Measurements from ENCODE around the gene MTMR4.
"Not testable (repeated sequence)": the region's sequence is repeated elsewhere in the genome, so short reads cannot be mapped to it uniquely, and the experiment has no call there.

MTMR4 gene

DNA sequence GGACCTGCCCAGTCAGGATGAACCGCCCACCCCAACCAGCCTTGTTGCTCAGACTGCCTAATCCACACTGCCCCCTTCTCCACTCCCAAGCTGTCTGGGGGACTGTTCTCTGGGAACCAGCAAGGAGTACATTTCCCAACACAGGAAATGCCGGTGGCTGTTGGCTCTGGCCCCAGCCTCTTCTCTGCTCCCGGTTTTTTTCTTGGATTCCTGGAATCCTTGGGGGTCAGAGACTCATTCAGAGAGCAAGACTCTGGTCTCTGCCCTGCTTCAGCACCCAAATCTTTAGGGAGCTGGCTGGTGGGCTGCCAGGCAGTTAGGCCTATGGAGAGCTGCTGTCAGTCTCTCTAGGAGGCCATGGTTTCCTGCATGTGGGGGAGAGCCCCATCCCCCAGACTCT, 10.8 kb upstream of the MTMR4 start:
- DNase-seq = no peak

DNA sequence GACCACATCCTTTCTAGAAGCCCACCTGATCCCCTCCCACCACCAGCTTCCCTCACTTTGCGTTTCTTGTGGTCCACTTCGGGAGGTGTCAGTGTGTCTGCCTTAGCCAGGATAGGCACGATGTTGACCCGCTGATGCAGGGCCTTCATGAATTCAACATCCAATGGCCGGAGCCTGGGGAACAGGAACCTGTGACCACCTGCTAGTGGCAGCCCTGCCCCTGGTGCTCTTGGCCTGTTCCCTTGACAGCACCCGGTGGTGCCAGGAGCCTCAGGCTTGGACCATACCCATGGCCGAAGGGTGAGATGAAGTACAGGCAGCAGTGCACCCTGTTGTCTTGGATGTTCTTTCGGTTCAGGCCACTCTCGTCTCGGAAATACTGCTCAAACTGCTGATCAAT, 7.2 kb upstream of the MTMR4 start:
- no peak for DNase-seq

DNA sequence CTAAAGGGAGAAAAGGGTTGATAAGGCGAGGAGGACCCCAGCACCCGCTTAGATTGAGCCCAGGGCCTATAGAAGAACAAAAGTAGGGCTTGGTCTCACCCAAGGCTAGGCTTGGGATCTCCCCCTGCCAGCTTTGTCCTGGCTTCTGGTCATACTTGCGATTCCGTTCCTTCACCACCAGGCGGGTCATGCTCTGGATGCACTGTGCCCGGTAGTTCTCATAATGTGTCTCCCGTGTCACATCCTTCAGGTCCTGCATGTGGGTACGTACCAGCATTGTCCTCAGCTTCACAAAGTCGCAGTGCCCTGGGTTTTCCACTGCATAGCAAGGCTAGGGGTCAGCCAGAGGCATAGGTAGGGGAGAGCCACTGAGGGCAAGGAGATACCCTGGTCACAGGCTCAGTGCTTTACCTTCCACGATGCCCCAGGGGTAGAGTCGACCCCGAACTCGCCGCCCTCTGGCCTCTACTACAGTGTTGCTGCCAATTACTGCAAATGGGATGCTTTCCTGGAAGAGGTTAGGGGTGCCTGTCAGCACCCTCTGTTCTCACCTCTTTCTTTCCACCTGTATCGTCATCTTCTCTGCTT, 6.5 kb upstream of the MTMR4 start:
- peak; percentile 33 to 42 for DNase-seq

DNA sequence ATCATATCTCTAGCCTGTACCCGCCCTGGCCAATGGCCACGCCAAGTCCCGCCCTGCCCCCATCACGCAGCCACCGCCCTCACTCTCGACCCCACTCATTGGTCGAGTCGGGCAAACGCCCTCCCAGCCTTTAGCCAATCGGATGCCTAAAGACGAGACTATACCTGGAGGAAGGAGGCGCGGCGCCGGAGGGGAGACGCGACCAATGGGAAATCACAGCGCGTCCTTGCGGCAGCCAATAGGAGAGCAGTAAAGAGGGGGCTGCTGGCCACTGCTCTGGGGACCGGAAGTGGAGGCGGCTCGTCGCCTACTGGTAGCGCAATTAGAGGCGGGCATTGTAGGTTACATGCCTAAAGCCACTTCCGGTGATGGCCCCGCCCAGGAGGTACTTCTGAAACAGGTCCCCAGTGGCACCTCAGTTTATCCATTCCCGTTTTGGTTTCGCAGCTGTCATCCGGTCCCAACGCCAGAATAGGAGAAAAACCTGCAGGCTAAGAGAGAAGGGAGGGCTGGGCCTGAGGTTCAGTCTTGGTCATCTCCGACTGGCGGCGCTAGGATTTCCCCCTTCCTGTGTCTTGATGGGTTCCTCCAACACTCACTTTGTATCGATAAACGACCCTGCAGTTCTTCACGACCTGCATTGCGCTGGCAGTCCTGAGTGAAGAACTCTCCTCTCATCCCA, 3.6 kb upstream of the MTMR4 start:
- peak; percentile 100 for DNase-seq

DNA sequence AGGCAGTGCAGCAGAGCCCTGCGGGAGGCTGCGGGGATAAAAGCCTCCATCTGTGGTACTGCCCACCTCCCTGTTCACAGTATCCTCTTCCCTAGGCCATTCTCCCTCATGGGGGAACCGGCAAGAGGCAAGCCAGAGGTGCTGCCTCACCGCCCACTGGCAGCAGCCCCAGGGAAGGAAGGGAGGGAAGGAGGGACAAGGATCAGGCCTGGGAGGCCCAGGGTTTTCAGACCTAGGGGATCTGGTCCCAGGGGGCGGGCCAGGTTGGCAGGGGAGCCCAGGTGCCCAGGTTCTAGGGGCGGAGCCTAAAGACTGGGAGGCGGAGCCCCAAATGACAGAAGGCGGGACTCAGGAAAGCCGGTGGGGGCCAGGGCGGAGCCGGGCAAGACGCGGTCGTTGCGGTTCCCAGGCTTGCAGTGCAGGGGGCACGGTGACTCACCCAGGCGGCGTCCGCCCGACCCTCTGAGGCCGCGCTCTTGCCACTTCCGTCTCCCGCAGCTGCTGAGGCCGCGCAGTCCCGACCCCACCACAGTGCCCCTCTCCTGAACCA, 3.0 kb upstream of the MTMR4 start:
- DNase-seq = no peak

DNA sequence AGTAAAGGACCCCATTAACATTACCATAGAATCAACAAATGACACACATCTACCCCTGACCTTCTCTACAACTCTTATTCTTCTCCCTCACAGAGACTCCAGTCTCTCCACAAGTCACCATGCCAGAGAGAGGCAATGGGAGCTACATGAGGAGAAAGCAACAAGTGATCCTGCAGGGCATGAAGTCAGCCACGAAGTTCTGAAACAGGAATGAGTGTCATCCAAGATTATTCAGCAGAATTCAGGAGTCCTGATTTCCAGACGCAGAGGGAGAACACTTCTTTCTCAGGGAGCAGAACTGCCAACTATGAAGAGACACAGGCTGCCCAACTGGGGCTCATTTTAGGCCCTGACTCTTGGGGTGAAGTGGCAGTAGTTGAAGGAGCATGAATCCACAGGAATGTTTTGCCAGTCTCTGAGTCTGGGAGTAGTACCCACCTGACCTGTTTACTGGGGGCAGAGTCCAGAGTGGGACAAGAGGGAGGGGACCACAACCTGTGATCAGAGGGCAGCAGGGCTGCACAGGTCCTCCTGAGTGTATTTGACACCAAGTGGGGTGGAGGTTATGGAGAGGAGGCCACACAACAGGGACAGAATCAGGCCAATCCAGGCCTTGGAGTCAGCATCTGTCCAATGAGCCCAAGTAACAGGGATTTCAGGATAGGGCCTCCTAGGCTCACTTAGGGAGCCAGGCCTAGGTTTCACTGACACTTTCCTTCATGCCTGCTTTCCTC, 2.4 kb upstream of the MTMR4 start:
- DNase-seq = no peak

DNA sequence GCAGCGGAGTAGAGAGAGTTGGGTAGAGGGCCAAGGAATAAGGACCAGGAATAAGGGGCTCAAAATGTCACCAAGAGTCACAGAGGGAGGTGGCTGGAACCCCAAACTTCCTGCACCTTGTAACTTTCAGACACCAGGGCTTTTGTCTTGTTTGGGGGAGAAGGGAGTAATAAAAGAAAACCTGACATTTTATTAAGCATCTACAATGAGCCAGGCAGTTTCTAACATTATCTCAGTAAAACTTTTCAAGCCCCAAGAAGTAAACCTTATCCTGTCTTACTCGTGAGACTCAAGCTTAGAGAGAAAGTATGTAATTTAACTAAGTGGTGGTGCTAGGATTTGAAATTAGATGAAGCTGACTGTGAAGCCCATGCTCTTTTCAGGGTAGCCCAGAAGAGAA, 848 bp upstream of the MTMR4 start:
- DNase-seq = no peak

DNA sequence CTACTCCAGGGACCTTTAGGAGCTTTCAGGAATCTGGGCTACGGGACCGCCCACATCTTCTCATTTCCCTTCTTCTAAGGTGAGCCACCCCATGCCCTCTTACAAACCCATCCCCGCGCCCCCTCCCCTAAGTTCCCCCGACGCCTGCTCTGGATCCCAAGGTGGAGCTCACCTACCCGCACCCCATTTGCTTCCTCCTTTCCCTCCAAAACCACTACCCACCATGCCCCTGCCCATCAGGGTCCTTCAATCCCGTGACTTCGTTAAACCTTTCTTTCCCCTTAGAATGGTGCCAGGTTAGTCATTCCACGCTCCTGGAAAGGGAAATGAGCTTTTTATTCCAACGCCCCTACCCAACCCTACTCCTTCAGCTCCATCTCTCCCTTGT, 326 bp upstream of the MTMR4 start:
- DNase-seq = no peak

DNA sequence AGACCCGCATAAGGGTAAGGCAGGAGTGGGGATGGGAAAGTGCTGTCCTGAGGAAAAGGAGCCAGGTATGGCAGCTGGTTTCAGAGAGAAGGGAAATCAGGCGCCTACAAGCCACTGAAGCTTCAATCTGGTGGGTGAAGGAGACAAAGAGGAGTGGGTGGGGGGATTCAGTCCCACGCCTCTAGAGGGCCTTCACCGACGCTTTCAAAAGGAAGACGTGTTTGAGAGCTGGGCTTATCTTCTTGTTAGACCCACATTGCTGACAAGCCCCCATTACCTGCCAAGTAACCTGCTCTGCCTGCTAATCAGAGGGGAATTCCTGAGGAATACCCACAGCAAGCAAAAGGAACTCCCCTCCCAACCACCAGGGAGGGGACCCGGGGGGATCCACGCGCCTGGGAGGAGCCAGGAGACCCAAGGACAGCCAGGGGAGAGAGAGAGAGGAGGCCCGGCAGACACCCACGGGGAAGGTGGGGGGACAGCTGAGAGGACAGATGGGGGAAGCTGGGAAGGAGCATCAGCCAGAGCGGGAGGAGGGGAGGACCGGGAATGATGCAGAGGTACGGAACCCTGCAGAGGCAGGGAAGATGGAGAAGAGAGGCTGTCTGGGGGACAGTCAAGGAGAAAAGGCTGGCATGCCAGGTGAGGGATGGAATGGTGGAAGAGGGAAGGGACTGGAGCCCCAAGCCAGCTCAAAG, 1.0 kb downstream of the MTMR4 start:
- no peak for DNase-seq

DNA sequence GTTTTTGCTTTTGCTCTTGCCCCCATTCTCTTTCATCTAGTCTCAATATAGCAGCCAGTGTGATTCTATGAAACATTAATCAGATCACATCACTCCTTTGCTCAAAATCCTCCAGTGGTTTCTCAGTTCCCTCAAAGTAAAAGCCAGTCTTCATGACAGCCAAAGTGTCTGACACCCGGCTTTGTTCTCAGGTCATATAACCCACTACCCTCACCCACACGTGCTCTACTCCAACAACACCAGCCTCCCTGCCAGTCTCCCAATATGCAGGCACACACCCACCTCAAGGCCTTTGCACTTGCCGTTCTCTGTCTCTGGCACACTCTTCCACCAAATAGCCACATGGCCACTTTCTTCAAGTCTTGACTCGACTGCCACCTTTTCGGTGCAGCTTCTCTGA, 4.4 kb downstream of the MTMR4 start:
- no peak for DNase-seq

DNA sequence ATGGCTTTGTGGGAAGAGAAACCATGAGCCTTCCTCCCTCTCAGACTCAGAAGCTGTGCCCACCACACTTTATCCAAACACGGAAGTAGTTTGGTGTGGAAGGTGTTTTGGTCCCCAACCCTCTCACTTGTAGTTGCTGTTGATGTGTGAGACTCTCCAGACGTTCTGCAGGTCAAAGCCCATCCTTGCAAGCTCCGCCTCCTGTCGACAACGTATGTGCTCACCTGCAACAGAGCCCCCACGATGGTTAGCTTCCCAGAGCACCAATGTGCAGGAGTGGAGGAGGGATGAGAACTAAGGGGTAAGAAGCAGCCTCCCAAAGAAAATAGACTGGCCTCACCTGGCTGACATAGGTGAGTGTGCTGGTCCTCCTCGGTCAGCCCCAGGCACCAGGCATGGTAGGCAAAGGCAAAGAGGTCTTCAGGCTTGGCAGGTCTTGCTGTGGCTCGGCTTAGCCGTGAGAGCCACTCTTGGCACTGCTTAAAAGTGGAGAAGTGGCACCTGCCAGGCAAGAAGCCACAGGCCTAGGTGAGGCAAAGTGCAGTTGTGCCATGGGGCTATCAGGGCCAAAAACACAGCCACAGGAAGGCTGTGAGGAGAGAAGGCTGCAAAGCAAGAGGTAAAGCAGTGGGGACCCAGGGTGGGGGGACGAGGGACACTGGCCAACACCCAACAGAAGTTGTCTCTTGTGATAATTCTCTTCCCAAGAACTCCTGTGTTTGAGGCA, 5.9 kb downstream of the MTMR4 start:
- no peak for DNase-seq

DNA sequence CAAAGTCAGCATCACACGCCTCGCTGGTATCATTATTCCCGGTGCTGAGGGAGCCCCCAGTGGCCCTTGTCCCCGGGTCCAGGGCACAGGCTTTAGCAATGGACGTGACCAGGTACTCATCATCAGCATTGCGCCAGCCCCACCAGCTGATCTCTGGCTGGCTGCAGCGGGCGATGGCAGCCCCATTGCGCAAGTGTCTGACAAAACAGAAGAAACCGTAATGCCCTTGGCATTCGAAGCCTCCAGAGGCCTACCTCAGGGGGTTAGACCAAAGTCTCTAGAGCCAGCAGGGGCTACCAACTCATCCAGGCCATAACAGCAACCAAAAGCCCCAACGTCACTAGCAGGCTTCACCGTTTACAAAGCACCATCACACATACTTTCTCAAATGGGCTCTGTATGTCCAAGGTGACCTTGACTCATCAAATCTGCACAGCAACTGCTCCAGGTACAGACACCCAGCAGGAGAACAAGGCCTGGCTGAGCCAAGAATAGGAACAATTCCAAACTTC, 7.3 kb downstream of the MTMR4 start:
- peak; percentile 71 to 74 for DNase-seq

DNA sequence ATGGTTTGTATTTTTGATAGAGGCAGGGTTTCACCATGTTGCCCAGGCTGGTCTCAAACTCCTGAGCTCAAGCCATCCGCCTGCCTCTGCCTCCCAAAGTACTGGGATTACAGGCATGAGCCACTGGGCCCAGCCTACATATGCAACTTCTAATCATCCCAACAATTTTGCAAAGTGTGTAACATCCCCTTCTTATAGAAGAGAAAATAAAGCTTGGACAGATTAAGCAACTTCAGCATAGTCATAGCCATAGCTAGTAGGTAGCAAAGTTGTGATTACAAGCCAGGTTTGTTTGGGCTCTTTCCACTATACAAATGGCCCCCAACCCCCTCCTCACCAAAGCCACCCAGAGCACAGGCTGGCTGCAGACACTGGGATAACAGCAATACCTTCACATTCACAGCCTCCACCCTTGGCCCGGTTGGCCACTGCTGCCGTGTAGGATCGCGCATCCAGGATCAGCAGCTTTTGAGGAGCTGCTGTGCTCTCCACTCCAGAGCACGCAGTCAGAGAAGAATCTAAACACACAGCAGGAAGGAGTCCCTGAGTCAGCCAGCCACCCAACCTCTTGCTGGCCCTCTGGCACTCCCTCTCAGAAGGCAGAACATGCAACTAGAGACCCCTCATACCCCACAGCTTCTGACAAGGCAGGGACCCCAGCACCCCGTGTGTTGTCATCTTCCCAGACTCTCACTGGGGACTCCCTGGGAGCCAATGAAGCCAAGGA, 7.9 kb downstream of the MTMR4 start:
- DNase-seq = no peak

DNA sequence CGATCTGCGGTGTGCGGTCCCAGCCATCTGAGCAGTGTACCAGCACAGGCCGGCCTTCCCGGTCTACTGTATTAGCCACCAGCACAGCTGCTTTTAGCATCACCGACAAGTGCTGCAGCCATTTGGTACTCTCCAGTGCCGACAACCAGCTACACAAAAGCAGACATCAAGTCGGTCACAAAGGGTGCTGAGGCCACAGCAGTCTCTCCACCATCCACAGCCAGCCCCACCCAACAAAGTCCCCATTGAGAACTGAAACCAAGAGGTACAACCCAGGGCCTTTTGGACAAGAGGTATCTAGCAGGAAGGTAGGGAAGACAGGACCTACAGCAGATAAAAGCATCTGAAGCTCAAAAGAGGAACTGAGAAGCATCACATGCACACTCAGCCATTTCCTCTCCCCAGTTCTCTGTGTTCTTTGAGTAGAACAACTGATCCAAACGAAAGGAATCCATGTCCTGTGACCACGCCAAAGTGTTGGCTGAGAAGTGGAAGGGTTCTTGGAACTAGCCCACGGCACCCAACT, 9.5 kb downstream of the MTMR4 start:
- peak; percentile 48 to 60 for DNase-seq

DNA sequence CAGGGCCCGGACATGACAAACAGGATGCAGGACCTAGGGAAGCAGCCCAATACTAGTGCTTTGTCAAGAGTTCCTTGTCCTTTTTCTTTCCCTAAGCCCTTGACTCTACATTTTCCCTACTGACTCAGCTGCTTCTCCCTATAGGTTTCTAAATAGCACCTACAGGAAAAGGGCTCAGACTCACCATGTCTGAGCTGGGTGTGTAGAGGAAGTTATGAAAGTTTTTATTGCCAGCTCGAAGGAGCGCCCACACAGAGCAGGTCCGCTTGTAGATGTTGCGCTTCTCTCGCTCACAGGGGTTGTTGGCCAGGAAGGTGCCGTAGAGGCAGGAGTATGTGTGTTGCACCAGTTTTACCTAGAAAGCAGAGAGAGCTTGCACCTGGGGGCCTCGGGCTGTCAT, 10.6 kb downstream of the MTMR4 start:
- DNase-seq = peak; percentile 67 to 71

DNA sequence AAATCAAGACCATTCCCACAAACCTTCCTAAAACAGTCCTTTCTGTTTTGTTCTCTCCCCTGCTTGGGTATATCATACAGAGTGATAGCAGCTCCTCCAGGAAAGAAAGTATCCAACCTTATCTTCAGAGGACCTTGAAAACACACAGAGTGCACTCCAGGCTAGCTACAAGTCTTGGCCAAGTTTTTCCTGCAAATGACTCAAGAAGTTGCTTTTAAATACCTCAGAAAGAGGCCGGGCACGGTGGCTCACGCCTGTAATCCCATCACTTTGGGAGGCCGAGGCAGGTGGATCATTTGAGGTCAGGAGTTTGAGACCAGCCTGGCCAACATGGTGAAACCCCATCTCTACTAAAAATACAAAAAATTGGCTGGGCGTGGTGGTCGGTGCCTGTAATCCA, 11.3 kb downstream of the MTMR4 start:
- not testable (repeated sequence) for DNase-seq

DNA sequence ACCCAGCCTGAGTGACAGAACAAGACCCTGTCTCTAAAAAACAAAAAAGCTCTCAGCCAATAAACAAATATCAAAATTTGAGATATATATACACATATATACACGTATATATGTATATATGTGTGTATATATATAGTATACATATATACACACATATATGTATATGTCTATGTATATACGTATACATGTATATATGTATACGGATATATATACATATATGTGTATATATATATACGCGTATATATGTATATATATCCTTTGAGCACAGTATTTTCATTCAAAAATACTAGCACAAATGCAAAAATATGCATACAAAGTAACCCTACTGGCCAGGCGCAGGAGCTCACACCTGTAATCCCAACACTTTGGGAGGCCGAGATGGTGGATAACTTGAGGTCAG, 13.0 kb downstream of the MTMR4 start:
- DNase-seq = no peak

DNA sequence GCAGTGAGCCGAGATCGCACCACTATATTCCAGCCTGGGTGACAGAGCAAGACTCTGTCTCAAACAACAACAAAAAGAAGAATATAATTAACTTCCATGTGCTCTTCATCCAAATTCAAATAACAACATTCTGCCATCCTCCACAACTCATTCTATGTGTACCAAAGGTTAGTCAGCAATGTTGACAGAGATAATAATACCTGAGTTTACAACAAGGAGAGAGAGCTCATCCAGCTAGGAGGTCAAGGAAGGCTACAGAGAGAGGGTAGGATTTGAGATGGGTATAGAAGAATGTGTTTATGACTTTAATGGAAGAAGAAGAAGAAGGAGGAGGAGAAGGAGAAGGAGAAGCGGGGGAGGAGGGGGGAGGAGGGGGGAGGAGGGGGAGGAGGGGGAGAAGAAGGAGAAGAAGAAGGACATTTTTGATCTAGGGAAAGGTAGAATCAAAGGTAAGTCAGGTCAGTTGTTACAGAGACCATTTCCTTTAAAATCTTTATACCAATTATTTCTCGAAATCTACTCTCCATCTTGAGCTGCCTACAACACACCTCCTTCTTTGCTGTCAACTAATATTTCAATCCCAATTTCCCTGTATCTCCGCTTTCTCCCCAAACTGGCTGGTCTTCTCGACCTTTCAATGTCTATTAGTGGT, 16.1 kb downstream of the MTMR4 start:
- DNase-seq = no peak

DNA sequence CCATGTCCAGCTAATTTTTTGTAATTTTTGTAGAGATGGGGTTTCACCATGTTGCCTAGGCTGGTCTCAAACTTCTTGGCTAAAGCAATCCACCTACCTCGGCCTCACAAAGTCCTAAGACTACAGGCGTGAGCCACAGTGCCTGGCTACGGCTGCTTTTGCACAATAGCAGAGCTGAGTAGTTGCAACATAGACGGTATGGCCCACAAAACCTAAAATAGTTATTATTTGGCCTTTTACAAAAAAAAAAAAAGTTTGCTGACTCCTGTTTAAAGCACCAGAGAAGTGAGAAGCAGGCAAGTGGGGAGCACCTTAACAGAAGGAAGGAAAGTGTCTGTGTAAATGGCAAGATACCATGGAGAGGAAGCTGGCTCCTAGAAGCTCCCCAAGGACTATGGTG, 20.9 kb downstream of the MTMR4 start:
- DNase-seq = peak in 1 of 2 donors; percentile 26

DNA sequence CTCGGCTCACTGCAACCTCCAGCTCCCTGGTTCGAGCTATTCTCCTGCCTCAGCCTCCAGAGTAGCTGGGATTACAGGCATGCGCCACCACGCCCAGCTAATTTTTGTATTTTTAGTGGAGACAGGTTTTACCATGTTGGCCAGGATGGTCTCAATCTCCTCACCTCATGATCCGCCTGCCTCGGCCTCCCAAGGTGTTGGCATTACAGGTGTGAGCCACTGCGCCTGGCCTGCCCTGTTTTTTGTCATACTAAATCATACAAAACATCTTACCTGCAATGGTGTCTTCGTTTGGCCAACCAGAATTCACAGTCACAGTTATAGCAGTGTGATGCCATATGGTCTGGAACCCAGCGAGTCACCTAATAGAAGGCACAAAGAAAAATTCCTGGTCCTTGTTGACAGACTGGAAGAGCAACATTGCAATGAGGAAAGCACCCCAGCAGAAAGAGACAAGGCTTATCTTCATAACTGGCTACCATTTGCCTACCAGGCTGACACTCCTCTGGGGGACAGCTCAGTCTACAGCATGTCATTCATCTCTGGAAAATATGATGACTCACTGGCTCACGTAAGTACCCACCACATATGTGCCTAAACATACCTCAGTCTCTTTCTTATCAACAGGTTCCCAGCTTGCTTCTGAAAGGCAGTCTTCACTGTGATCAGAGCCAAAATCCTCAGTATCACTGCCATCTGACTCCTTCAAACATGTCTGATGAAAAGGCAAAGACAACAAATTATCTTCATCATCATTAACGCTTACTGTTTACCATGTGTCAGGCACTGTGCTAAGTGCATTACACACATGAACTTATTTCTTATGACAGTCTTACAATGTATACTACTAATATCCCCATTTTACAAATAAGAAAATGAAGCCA, 22.0 kb downstream of the MTMR4 start:
- no peak for DNase-seq

Measured in inflammatory macrophage (primary cell).